Peyer's patch (tissue), 4 donors: ENCODE data around the gene EGR1. TPM values are rescaled to one million over a fixed set of nuclear protein-coding genes. Genes with fewer than 3 reads are reported as not detected.
A peak's percentile ranks its signal among the peaks of the same experiment; 100 is the strongest.

Source experiments
- DNase-seq, 3 donors: peaks; one replicate each; pipeline ENCODE4 v3.0.0-alpha.2; 2017 to 2019
- H3K27ac ChIP-seq, 4 donors: fragments of 200-600 bp; sonication (generic); one replicate each; pipeline ENCODE4 v1.5.1; 2016 to 2019
- H3K27me3 ChIP-seq, 2 donors: fragments of 200-600 bp; sonication (generic); one replicate each; pipeline ENCODE4 v1.5.1; 2019
- H3K36me3 ChIP-seq, 3 donors: fragments of 200-600 bp; sonication (generic); one replicate each; pipeline ENCODE4 v1.5.1; 2016 to 2019
- H3K4me1 ChIP-seq, 4 donors: fragments of 200-600 bp; sonication (generic); one replicate each; pipeline ENCODE4 v1.5.1; 2016 to 2019
- H3K4me3 ChIP-seq, 4 donors: fragments of 200-600 bp; sonication (generic); 1 replicate in 3 of 4; 2 replicates in 1 of 4; pipeline ENCODE4 v1.5.1; 2016 to 2019; ENCODE audit warnings: mild to moderate bottlenecking in 1 of 4
- H3K9me3 ChIP-seq, 4 donors: fragments of 200-600 bp; sonication (generic); one replicate each; pipeline ENCODE4 v1.5.1; 2016 to 2019; ENCODE audit warnings: mild to moderate bottlenecking in 1 of 4
- POLR2A ChIP-seq, 2 donors: fragments of 450-650 bp; IDR thresholded peaks; one replicate each; pipeline ENCODE4 v1.5.1; 2017; ENCODE audit warnings: antibody characterized with exemption in 2 of 2, mild to moderate bottlenecking in 2 of 2, moderate library complexity in 2 of 2
- total RNA-seq, 4 donors: library from RNA; depleted of rRNA; stranded (reverse); fragments of >200 nt; gene quantifications; one replicate each; pipeline ENCODE4 v1.1.0, GENCODE V29; 2016
- TF ChIP-seq, protein P1 (sequence below), 6 experiments: fragments of 450-650 bp in 4 of 6; fragments of 200-600 bp in 2 of 6; sonication (generic) in 1 of 6; IDR thresholded peaks; one replicate each; pipeline ENCODE4 v1.5.1; 2017 to 2019; ENCODE audit warnings: antibody characterized with exemption in 6 of 6, mild to moderate bottlenecking in 3 of 6, moderate library complexity in 1 of 6

EGR1 gene
- total RNA-seq, 4 donors from 2014 or later: 5.3 to 109 (median 11.4) TPM

- H3K9me3 ChIP-seq: no peaks in the 10 kb centered on the region
- TF ChIP-seq, protein P1, sequence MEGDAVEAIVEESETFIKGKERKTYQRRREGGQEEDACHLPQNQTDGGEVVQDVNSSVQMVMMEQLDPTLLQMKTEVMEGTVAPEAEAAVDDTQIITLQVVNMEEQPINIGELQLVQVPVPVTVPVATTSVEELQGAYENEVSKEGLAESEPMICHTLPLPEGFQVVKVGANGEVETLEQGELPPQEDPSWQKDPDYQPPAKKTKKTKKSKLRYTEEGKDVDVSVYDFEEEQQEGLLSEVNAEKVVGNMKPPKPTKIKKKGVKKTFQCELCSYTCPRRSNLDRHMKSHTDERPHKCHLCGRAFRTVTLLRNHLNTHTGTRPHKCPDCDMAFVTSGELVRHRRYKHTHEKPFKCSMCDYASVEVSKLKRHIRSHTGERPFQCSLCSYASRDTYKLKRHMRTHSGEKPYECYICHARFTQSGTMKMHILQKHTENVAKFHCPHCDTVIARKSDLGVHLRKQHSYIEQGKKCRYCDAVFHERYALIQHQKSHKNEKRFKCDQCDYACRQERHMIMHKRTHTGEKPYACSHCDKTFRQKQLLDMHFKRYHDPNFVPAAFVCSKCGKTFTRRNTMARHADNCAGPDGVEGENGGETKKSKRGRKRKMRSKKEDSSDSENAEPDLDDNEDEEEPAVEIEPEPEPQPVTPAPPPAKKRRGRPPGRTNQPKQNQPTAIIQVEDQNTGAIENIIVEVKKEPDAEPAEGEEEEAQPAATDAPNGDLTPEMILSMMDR (IDR thresholded peaks at IDR 0.05): no peak
- TF ChIP-seq POLR2A (IDR thresholded peaks at IDR 0.05): no peak
- DNase-seq: no peak
- H3K27me3 ChIP-seq: no peaks in the 10 kb centered on the region
- no peak overlapping the region for H3K4me3 ChIP-seq
- no peak overlapping the region for H3K27ac ChIP-seq
- peaks cover 0 to 14% (median 13%) of the 10 kb centered on the region in 4 donors for H3K4me1 ChIP-seq
- no peaks in the 10 kb centered on the region for H3K36me3 ChIP-seq
Observed at GRCh38 chr5:138455232-138455930, 9.9 kb upstream of the EGR1 start.

DNA sequence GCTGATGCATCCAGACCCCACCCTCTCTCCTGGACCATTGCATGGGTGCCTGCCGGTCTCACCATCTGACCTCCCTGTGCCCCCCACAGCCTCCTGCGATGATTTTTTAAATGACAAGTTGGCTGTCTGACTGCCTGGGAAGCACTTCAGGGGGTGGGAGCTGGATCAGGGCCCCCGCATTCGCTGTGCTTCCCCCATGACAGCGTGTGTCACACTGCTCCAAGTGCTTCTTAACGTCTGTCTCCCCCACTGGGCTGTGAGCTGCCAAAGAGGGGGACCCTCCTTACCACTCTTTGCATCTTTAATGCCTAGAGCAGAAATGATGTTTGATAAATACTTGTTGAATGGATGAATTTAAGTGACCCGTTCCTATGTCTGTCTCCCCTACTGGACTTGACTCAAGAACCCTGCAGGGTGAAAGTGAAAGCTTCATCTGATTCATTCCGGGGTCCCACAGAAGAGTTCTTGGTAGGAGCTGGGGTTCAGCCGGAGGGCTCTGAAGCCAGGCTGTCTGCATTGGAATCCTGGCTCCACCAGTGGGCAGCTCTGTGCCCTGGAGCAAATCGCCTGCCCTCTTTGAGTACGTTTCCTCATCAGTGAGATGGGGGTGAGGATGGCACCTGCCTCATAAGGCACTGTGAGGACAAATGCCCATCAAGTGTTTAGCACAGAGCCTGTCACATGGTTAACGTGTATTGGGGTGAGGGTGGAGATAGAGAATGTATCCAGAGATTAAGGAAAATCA, 7.6 kb upstream of the EGR1 start:
- Histone ChIP-seq H3K27me3 (no peaks in the 10 kb centered on the region), H3K36me3 (no peaks in the 10 kb centered on the region), H3K9me3 (no peaks in the 10 kb centered on the region), H3K4me1 (peaks cover 0 to 14% (median 13%) of the 10 kb centered on the region in 4 donors), H3K27ac (no peak overlapping the region), H3K4me3 (no peak overlapping the region)
- no peak for DNase-seq
- no peak for TF ChIP-seq POLR2A (IDR thresholded peaks at IDR 0.05)
- TF ChIP-seq, protein P1 (IDR thresholded peaks at IDR 0.05): no peak

DNA sequence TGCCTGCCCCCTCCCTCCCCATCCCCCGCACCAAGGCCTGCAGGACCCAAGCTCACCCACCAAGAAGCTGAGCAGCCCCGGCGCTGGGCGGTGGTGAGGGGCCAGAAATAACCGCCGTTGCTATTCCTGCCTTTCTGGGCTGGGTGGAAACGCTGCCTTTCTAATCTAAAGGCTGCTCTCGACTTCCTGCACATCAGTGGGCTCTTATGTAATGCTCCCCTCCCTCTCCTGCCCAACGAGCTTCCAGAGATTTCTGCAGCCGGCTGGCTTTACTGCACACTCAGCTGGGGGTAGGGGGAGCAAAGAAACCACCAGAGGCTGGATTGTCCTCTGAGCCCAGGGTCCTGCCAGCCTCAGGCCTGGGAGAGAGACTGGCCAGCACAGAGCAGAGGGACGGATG, 6.9 kb upstream of the EGR1 start:
- Histone ChIP-seq H3K27me3 (no peaks in the 10 kb centered on the region), H3K4me3 (no peak overlapping the region), H3K36me3 (no peaks in the 10 kb centered on the region), H3K9me3 (no peaks in the 10 kb centered on the region), H3K4me1 (peaks cover 0 to 17% (median 14%) of the 10 kb centered on the region in 4 donors), H3K27ac (peak overlapping the region in 2 of 4 donors; percentile 70 to 71)
- no peak for TF ChIP-seq POLR2A (IDR thresholded peaks at IDR 0.05)
- TF ChIP-seq, protein P1 (IDR thresholded peaks at IDR 0.05): no peak
- DNase-seq: no peak

- no peaks in the 10 kb centered on the region for H3K36me3 ChIP-seq
- H3K27ac ChIP-seq: peak overlapping the region; percentile 8 to 71 (median 39)
- H3K9me3 ChIP-seq: no peaks in the 10 kb centered on the region
- H3K4me1 ChIP-seq: peaks cover 0 to 18% (median 16%) of the 10 kb centered on the region in 4 donors
- no peak for TF ChIP-seq POLR2A (IDR thresholded peaks at IDR 0.05)
- TF ChIP-seq, protein P1 (IDR thresholded peaks at IDR 0.05): no peak
- H3K4me3 ChIP-seq: no peak overlapping the region
- no peak for DNase-seq
- H3K27me3 ChIP-seq: no peaks in the 10 kb centered on the region
Observed at GRCh38 chr5:138458856-138459255, 6.4 kb upstream of the EGR1 start.

- no peaks in the 10 kb centered on the region for H3K36me3 ChIP-seq
- peak; percentile 59 to 93 (median 88) for DNase-seq
- H3K27me3 ChIP-seq: no peaks in the 10 kb centered on the region
- no peaks in the 10 kb centered on the region for H3K9me3 ChIP-seq
- no peak overlapping the region for H3K4me3 ChIP-seq
- H3K27ac ChIP-seq: peak overlapping the region; percentile 8 to 71 (median 52)
- TF ChIP-seq POLR2A (IDR thresholded peaks at IDR 0.05): no peak
- TF ChIP-seq, protein P1 (IDR thresholded peaks at IDR 0.05): no peak
- peaks cover 0 to 18% (median 16%) of the 10 kb centered on the region in 4 donors for H3K4me1 ChIP-seq
Observed at GRCh38 chr5:138459311-138459933, 5.9 kb upstream of the EGR1 start.
